ENCODE measurements around the gene KCNQ1OT1.

- TF ChIP-seq EZH2phosphoT487 (IDR thresholded peaks at IDR 0.05; ENCODE audit: low read depth, severe bottlenecking, unreplicated experiment) (no peak), CTCF (IDR thresholded peaks at IDR 0.05; ENCODE audit: poor library complexity) (no peak), EZH2 (IDR thresholded peaks at IDR 0.05; ENCODE audit: borderline replicate concordance) (no peak)
Observed at GRCh38 chr11:2708757-2709281, 9.0 kb upstream of the KCNQ1OT1 start.

Data from hepatocyte (in vitro differentiated cells).